ENCODE results near the gene GLRX3.

The GLRX3 gene

GRCh38 chr10:130224228-130224627, 88.0 kb downstream of the GLRX3 start:
- Mint-ChIP-seq H3K9me3 (ENCODE audit: low read depth) (peaks cover 9% of the 10 kb centered on the region), H3K27me3 (no peaks in the 10 kb centered on the region), H3K36me3 (peaks cover 25% of the 10 kb centered on the region), H3K4me1 (ENCODE audit: low read depth) (no peaks in the 10 kb centered on the region), H3K27ac (no peak overlapping the region), H3K4me3 (no peak overlapping the region)

- Mint-ChIP-seq H3K4me1 (ENCODE audit: low read depth) (no peaks in the 10 kb centered on the region), H3K9me3 (ENCODE audit: low read depth) (peaks cover 9% of the 10 kb centered on the region), H3K36me3 (peaks cover 23% of the 10 kb centered on the region), H3K27ac (no peak overlapping the region), H3K27me3 (no peaks in the 10 kb centered on the region), H3K4me3 (no peak overlapping the region)
Measured at GRCh38 chr10:130226012-130226411, 89.8 kb downstream of the GLRX3 start.

GRCh38 chr10:130227883-130228282, 91.7 kb downstream of the GLRX3 start:
- Mint-ChIP-seq H3K4me1 (ENCODE audit: low read depth) (no peaks in the 10 kb centered on the region), H3K4me3 (no peak overlapping the region)

More at GRCh38 chr10:130227883-130228282, 91.7 kb downstream of the GLRX3 start:
- no peak overlapping the region for H3K27ac Mint-ChIP-seq
- H3K9me3 Mint-ChIP-seq (ENCODE audit: low read depth): peaks cover 9% of the 10 kb centered on the region
- H3K27me3 Mint-ChIP-seq: no peaks in the 10 kb centered on the region
- H3K36me3 Mint-ChIP-seq: peaks cover 23% of the 10 kb centered on the region
